Heart right ventricle (tissue), 16 donors: ENCODE measurements around the gene C1QTNF9. TPM values are rescaled to one million over a fixed set of nuclear protein-coding genes. Genes with fewer than 3 reads are reported as not detected.

Source experiments
- ATAC-seq, 8 donors: fragments of 200-7000 bp; cut with Tn5 transposase; one replicate each; pipeline ENCODE4 v1.9.1; 2020; ENCODE audit warnings: mild to moderate bottlenecking in 8 of 8, moderate library complexity in 8 of 8, moderate number of reproducible peaks in 1 of 8
- DNase-seq, 2 donors: peaks; one replicate each; pipeline ENCODE4 v3.0.0-alpha.2; 2020
- H3K27ac ChIP-seq, 10 donors: fragments of 200-600 bp; sonication (generic) in 2 of 10; one replicate each; pipeline versions ENCODE4 v1.5.0 to v1.8.0; 2020 to 2022; ENCODE audit warnings: mild to moderate bottlenecking in 3 of 10
- H3K27me3 ChIP-seq, 7 donors: fragments of 200-600 bp; one replicate each; pipeline ENCODE4 v1.8.0; 2021 to 2022; ENCODE audit warnings: mild to moderate bottlenecking in 2 of 7
- H3K36me3 ChIP-seq, 9 donors: fragments of 200-600 bp; sonication (generic) in 1 of 9; one replicate each; pipeline versions ENCODE4 v1.5.0 to v1.8.0; 2020 to 2022; ENCODE audit warnings: mild to moderate bottlenecking in 2 of 9
- H3K4me1 ChIP-seq, 9 donors: fragments of 200-600 bp; sonication (generic) in 1 of 9; one replicate each; pipeline versions ENCODE4 v1.5.0 to v1.8.0; 2020 to 2022; ENCODE audit warnings: mild to moderate bottlenecking in 4 of 9
- H3K4me3 ChIP-seq, 10 donors: fragments of 200-600 bp; sonication (generic) in 2 of 10; one replicate each; pipeline versions ENCODE4 v1.5.0 to v1.8.0; 2020 to 2022; ENCODE audit warnings: mild to moderate bottlenecking in 7 of 10, moderate library complexity in 2 of 10
- H3K9me3 ChIP-seq, 11 donors: fragments of 200-600 bp in 10 of 11; sonication (generic) in 2 of 11; one replicate each; pipeline versions ENCODE4 v1.5.0 to v1.8.0; 2013 to 2022; ENCODE audit warnings: mild to moderate bottlenecking in 2 of 11, control low read depth in 1 of 11, moderate library complexity in 1 of 11
- CTCF ChIP-seq, 9 donors: fragments of 200-600 bp; sonication (generic) in 2 of 9; IDR thresholded peaks; one replicate each; pipeline versions ENCODE4 v1.5.0 to v1.8.0; 2021 to 2022; ENCODE audit warnings: antibody characterized with exemption in 9 of 9, mild to moderate bottlenecking in 5 of 9, moderate library complexity in 1 of 9
- WGBS, 2 donors: extraction: QIAGEN DNeasy Blood & Tissue Kit; methylation state at CpG; one replicate each; pipeline ENCODE4 v1.1.7; 2013; ENCODE audit warnings: inconsistent platforms in 1 of 2; 5-methylcytosine and 5-hydroxymethylcytosine counted together
- intact Hi-C, 10 donors: fragments of 100-400 bp; cut with DNase I; formaldehyde crosslinking; loops; one replicate each; pipeline versions ENCODE4 v1.11.1 to v1.14.2; 2022
- polyA plus RNA-seq, 2 donors: library from polyadenylated mRNA; stranded (reverse); fragments of 200-250 nt; gene quantifications; one replicate each; pipeline ENCODE4 v1.2.3, GENCODE V29; 2013
- total RNA-seq, 10 donors: library from RNA; stranded (reverse); fragmentation: NEBNext Ultra II Directional in 3 of 10; extraction: Animal tissue kit (Norgen Biotek cat#: 25700) in 3 of 10; gene quantifications; one replicate each; pipeline versions ENCODE4 v1.2.1 to v1.2.4, GENCODE V29; 2021 to 2023
- donor health status: Arrhythmogenic right ventricular cardiomyopathy.
- donor health status: ischemic (EF 13 %, LVEDD 7.1; RV severe dilation, severe dysfunction).
- donor health status: healthy with polysubstance abuse.
- donor health status: DM: no; HTN: yes; CAD: no.
- donor health status: DM: no; HTN: no; CAD: no.
- donor health status: ischemic (EF 25% LVEDD 6.9; RV normal size, moderate dysfunction).
- donor health status: ischemic (EF 25% LVEDD 5.7; RV mildly dilated, moderate dysfunction).
- donor health status: healthy.
- donor health status: DM: yes; HTN: yes; CAD: no.
- donor health status: Ischemic cardiomyopathy.
- donor health status: ischemic (EF 35%, LVEDD 5.7; RV mildly dilated, moderate dysfunction).
- donor health status: nonischemic (EF 11% LVEDD 7.7; RV severe dilation, severe dysfunction).
- donor health status: DM: yes; HTN: yes; CAD: no.
- donor health status: PGD.
- donor health status: ischemic (EF 29% LVEDD 5.4; RV normal size, mild dysfunction).
- donor health status: nonischemic (EF 23%, LVEDD 6.1; RV moderate dilation, normal function).

C1QTNF9 gene
- total and polyA plus RNA-seq, 12 donors = 0.30 to 7.2 (median 3.4) TPM

DNA sequence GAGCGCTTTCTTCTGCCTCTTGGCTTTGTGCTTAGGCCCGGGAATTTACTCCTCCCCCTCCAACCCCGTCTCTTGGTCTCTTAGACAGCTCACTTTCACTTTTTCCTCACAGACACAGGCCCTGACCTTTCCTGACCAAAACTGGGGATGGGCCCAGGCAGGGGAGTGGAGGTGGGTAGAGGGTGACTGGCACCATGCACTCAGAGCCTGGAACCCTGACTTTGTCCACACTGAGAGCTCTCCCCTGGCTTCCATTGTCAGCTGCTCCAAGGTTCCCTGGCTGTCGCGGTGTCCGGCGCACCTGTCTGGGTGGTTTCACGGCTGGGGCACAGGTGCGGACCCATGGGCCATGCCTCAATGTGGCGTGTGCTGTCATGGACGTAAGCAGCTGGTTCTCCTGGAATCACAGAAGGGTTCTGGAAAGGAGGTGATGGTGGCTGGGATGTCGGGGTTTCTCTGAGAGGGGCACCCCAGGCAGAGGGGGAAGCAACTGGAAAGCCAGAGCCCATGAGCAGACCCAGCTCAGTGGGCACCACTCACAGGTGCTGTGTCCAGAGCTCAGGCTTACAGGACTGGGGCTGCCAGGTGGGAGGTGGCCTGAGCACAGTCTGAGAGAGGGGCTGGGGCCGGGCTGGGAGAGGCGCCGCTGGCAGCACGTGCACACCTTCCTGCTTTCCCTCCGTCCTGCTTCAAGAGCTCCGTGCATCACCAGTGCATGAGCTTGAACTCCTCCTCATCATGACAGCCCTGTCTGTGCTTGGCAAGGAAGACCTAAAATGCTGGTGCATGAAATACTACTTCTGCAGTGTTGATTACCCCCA is 28.0 kb upstream of the C1QTNF9 start:
- H3K36me3 ChIP-seq = peaks cover 0 to 44% (median 8%) of the 10 kb centered on the region in 9 donors
- intact Hi-C loops = no loop called here
- H3K4me3 ChIP-seq = no peak overlapping the region
- no peaks in the 10 kb centered on the region for H3K27me3 ChIP-seq
- ATAC-seq (peak in 4 of 8 donors; percentile 16 to 34 (median 28)), DNase-seq (no peak)
- 83 to 87% methylated on average over 18 of the region's 18 CpGs for WGBS, 2 donors
- H3K4me1 ChIP-seq = peaks cover 0 to 53% (median 20%) of the 10 kb centered on the region in 9 donors
- no peaks in the 10 kb centered on the region for H3K9me3 ChIP-seq
- TF ChIP-seq CTCF (IDR thresholded peaks at IDR 0.05) = no peak
- peak overlapping the region in 1 of 10 donors; percentile 36 for H3K27ac ChIP-seq

- H3K27me3 ChIP-seq = no peaks in the 10 kb centered on the region
- H3K9me3 ChIP-seq = no peaks in the 10 kb centered on the region
- no peak for DNase-seq
- H3K36me3 ChIP-seq = peaks cover 0 to 53% (median 16%) of the 10 kb centered on the region in 9 donors
- peak in 3 of 8 donors; percentile 20 to 40 (median 34) for ATAC-seq
- no peak for TF ChIP-seq CTCF (IDR thresholded peaks at IDR 0.05)
- no peak overlapping the region for H3K4me3 ChIP-seq
- no peak overlapping the region for H3K27ac ChIP-seq
- peaks cover 0 to 46% (median 19%) of the 10 kb centered on the region in 9 donors for H3K4me1 ChIP-seq
- WGBS, 2 donors = 54 to 57% methylated on average over 4 of the region's 4 CpGs
- intact Hi-C loops = no loop called here
These were observed 27.1 kb upstream of the C1QTNF9 start for GRCh38 chr13:24282256-24282655.

DNA sequence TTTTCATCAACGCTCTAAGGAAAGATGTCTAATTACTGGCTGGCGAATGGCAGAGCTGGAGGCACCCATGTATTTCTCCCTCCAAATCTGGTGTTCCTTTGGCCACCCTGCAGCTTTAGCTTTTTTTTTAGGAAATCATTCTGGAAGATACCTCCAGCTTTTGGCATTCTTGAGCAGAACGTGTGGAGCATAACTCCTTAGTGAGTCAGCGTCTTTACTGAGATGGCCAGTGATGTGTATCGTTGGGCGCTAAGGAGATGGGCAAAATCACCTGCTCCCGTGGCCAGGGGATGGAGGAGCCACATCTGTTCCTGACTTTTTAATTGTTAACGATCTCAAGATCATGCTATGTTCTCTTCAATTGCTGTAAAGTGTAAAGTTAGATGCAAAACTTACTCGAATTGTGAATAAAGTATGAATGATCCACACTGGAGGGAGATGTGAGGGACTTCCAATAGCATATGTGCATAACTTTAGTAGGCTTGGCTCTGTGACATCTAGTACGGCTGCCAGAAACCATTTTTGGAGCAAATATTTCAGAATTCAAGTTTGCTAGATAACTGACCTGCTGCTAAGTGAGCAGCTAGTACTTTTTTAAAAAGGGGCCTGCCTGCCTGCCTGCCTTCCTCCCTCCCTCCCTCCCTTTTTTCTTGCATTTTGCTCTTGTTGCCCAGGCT is 24.4 kb upstream of the C1QTNF9 start:
- Histone ChIP-seq H3K9me3 (no peaks in the 10 kb centered on the region), H3K4me1 (peaks cover 0 to 35% (median 19%) of the 10 kb centered on the region in 9 donors), H3K27me3 (no peaks in the 10 kb centered on the region), H3K4me3 (no peak overlapping the region), H3K27ac (no peak overlapping the region), H3K36me3 (peaks cover 0 to 78% (median 37%) of the 10 kb centered on the region in 9 donors)
- 89 to 90% methylated on average over 10 of the region's 10 CpGs for WGBS, 2 donors
- TF ChIP-seq CTCF (IDR thresholded peaks at IDR 0.05) = no peak
- intact Hi-C loops = no loop called here
- DNase-seq (no peak), ATAC-seq (no peak)

DNA sequence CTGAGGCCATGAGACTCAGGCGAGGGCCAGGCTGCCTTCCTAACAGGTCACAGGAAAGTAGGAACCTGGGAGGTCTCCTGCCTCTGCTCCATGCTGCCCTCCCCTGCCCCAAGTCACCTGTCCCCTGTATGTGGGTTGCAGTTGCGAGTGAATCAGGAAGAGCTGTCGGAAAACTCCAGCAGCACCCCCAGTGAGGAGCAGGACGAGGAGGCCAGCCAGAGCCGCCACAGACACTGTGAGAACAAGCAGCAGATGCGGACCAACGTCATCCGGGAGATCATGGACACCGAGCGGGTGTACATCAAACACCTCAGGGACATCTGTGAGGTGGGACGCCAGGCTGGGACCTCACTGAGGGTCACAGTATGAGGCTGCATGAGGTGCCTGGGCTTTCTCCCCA is 22.8 kb upstream of the C1QTNF9 start:
- Histone ChIP-seq H3K9me3 (no peaks in the 10 kb centered on the region), H3K36me3 (peaks cover 0 to 94% (median 47%) of the 10 kb centered on the region in 9 donors), H3K27me3 (no peaks in the 10 kb centered on the region), H3K4me1 (peaks cover 0 to 19% (median 16%) of the 10 kb centered on the region in 9 donors), H3K4me3 (no peak overlapping the region), H3K27ac (no peak overlapping the region)
- ATAC-seq = no peak
- intact Hi-C loops = no loop called here
- TF ChIP-seq CTCF (IDR thresholded peaks at IDR 0.05) = no peak
- DNase-seq = no peak
- WGBS, 2 donors = 96% methylated on average over 11 of the region's 11 CpGs
